OCI-LY3 (cell line): ENCODE measurements around the gene TTLL9.

ENCODE experiments used
- H2AFZ ChIP-seq: fragments of 200-600, 300-600 bp; shearing (Covaris generic); 2 replicates; pipeline ENCODE4 v1.6.0; 2014; ENCODE audit warnings: antibody characterized with exemption, low read depth, low read length
- H3K27ac ChIP-seq: fragments of 200-600, 300-600 bp; sonication (generic); 2 replicates; pipeline ENCODE4 v1.5.1; 2014; ENCODE audit warnings: mild to moderate bottlenecking, low read length, moderate library complexity, mixed read lengths
- H3K27me3 ChIP-seq: fragments of 200-600, 300-600 bp; sonication (generic); 2 replicates; pipeline ENCODE4 v1.6.1; 2014; ENCODE audit warnings: low read depth, low read length, mixed read lengths
- H3K36me3 ChIP-seq: fragments of 200-600, 300-600 bp; sonication (generic); replicated peaks from 2 replicates; pipeline ENCODE3; 2014; ENCODE audit warnings: low read depth, low read length, mixed read lengths
- H3K4me1 ChIP-seq: fragments of 300-600, 200-600 bp; sonication (generic); 2 replicates; pipeline ENCODE4 v1.6.1; 2014; ENCODE audit warnings: low read length, mixed read lengths
- H3K4me2 ChIP-seq: fragments of 200-600, 300-600 bp; sonication (generic); 2 replicates; pipeline ENCODE4 v1.6.1; 2014; ENCODE audit warnings: low read length, mixed read lengths
- H3K4me3 ChIP-seq: fragments of 300-600, 200-600 bp; sonication (generic); 2 replicates; pipeline ENCODE4 v1.5.1; 2014; ENCODE audit warnings: antibody characterized with exemption, mild to moderate bottlenecking, low read length, moderate library complexity
- H3K79me2 ChIP-seq: fragments of 300-600, 200-600 bp; shearing (Covaris generic); 2 replicates; pipeline ENCODE4 v1.6.1; 2014; ENCODE audit warnings: mild to moderate bottlenecking, low read length, mixed read lengths
- H3K9ac ChIP-seq: fragments of 300-600, 200-600 bp; shearing (Covaris generic); 2 replicates; pipeline ENCODE4 v1.6.0; 2014; ENCODE audit warnings: mild to moderate bottlenecking, low read length, moderate library complexity
- H3K9me3 ChIP-seq: fragments of 200-600, 300-600 bp; shearing (Covaris generic); 2 replicates; pipeline ENCODE4 v1.6.1; 2014; ENCODE audit warnings: low read length, mixed read lengths; ENCODE audit not compliant: insufficient read depth
- H4K20me1 ChIP-seq: fragments of 200-600, 300-600 bp; sonication (generic); 2 replicates; pipeline ENCODE4 v1.6.1; 2016; ENCODE audit warnings: low read length, mixed read lengths; ENCODE audit not compliant: insufficient read depth
- EZH2phosphoT487 ChIP-seq: fragments of 200-600 bp; shearing (Covaris generic); IDR thresholded peaks from 2 replicates; pipeline ENCODE4 v1.6.1; 2018; ENCODE audit warnings: antibody characterized with exemption, mixed run types, low read depth
- TF ChIP-seq, protein P1 (sequence below): fragments of 200-600, 300-600 bp; sonication (generic); IDR thresholded peaks from 2 replicates; pipeline ENCODE4 v1.5.1; 2014; ENCODE audit warnings: antibody characterized with exemption, low read length, low read depth

TTLL9 gene

DNA sequence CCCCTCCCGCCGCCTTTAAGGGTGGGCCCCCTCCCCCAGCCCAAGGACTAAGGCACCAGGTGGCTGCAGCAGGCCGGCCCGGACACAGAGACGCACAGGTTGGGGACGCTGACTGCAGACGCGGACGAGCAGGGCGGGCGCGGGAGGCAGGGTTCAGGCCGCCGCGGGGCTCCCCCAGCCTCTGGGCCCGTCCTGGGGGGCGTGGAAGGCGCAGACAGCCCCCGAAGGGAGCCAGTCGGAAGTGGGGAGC, 9.4 kb upstream of the TTLL9 start:
- Histone ChIP-seq H3K27me3 (peaks cover 35% of the 10 kb centered on the region), H3K4me1 (peaks cover 32% of the 10 kb centered on the region), H3K4me2 (peak overlapping the region; percentile 98), H2AFZ (no peak overlapping the region), H4K20me1 (peaks cover 5% of the 10 kb centered on the region; the same call in 1 of the 2 replicates), H3K27ac (no peak overlapping the region), H3K4me3 (peak overlapping the region; percentile 81), H3K79me2 (no peaks in the 10 kb centered on the region), H3K9ac (peak overlapping the region; percentile 56), H3K9me3 (no peaks in the 10 kb centered on the region), H3K36me3 (peaks cover 36% of the 10 kb centered on the region)
- TF ChIP-seq, protein P1, sequence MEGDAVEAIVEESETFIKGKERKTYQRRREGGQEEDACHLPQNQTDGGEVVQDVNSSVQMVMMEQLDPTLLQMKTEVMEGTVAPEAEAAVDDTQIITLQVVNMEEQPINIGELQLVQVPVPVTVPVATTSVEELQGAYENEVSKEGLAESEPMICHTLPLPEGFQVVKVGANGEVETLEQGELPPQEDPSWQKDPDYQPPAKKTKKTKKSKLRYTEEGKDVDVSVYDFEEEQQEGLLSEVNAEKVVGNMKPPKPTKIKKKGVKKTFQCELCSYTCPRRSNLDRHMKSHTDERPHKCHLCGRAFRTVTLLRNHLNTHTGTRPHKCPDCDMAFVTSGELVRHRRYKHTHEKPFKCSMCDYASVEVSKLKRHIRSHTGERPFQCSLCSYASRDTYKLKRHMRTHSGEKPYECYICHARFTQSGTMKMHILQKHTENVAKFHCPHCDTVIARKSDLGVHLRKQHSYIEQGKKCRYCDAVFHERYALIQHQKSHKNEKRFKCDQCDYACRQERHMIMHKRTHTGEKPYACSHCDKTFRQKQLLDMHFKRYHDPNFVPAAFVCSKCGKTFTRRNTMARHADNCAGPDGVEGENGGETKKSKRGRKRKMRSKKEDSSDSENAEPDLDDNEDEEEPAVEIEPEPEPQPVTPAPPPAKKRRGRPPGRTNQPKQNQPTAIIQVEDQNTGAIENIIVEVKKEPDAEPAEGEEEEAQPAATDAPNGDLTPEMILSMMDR, result no peak
- TF ChIP-seq EZH2phosphoT487, result no peak

DNA sequence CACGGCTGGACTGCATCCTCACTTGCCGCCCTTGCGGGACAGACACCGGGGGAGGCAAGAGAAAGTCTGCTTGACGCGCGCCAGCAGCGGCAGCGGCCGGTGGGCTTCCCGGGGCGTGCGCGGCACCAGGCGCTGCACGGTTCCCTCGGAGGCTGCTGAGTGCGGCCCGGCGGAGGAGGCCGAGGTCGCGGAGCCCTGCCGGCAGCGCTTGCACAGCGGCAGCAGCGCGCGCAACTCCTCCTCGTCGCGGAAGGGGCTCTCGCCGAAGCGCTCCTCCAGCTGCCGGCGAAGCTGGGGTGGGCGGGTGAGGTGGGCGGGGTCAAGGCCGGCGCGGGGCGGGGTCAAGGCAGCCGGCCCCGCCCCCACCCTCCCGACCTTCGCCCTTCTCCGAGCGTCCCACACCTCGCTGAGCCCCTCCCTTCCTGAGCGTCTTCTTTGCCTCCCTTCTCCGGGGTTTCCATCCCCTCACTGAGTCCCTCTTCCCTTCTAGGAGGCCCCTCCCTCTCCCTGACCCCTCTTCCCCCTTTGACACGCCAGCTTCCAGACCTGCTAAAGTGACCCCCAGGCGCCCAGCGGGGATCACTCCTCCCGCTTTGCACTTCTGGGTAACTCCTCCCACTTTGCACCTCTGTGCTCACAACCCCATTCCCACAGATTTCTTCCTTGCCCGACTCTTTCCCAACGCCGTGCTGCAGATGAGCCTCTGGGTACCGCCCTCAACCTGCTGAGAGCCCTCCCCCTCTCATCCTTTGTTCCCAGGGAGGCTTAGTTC, 8.9 kb upstream of the TTLL9 start:
- H3K36me3 ChIP-seq, result peaks cover 41% of the 10 kb centered on the region
- peak overlapping the region; percentile 98 for H3K4me2 ChIP-seq
- H2AFZ ChIP-seq, result no peak overlapping the region
- H3K4me3 ChIP-seq, result peak overlapping the region; percentile 81
- no peaks in the 10 kb centered on the region for H3K9me3 ChIP-seq
- peaks cover 30% of the 10 kb centered on the region for H3K27me3 ChIP-seq
- no peak overlapping the region for H3K27ac ChIP-seq
- H4K20me1 ChIP-seq, result peaks cover 5% of the 10 kb centered on the region; the same call in 1 of the 2 replicates
- H3K79me2 ChIP-seq, result 0 out of 2 replicates have a peak, but pooled peaks cover 1% of the 10 kb centered on the region
- H3K4me1 ChIP-seq, result peaks cover 33% of the 10 kb centered on the region
- peak overlapping the region; percentile 56 for H3K9ac ChIP-seq
- TF ChIP-seq EZH2phosphoT487, result no peak
- TF ChIP-seq, protein P1, result no peak

DNA sequence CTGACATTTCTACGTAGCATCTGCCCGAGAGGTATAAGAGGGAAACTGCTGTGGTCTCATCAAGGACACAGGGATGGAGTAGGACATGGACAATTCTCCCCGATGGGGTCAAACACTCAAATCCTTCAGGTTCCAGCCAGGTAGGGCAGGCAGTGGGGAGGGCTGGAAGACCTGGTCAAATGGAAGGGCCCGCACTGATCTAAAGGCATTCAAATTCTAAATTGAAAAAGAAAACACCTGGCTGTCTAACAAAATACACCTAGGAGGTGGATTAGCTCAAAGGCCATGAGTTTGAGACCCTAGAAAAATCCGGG, 8.3 kb upstream of the TTLL9 start:
- Histone ChIP-seq H3K79me2 (peaks cover 7% of the 10 kb centered on the region), H3K27ac (no peak overlapping the region), H3K9me3 (no peaks in the 10 kb centered on the region), H2AFZ (no peak overlapping the region), H3K36me3 (peaks cover 46% of the 10 kb centered on the region), H4K20me1 (peaks cover 5% of the 10 kb centered on the region; the same call in 1 of the 2 replicates), H3K27me3 (peaks cover 25% of the 10 kb centered on the region), H3K4me2 (peak overlapping the region; percentile 98), H3K4me3 (peak overlapping the region; percentile 81; the same call in 1 of the 2 replicates), H3K9ac (no peak overlapping the region), H3K4me1 (peaks cover 38% of the 10 kb centered on the region)
- no peak for TF ChIP-seq EZH2phosphoT487
- TF ChIP-seq, protein P1, result no peak

DNA sequence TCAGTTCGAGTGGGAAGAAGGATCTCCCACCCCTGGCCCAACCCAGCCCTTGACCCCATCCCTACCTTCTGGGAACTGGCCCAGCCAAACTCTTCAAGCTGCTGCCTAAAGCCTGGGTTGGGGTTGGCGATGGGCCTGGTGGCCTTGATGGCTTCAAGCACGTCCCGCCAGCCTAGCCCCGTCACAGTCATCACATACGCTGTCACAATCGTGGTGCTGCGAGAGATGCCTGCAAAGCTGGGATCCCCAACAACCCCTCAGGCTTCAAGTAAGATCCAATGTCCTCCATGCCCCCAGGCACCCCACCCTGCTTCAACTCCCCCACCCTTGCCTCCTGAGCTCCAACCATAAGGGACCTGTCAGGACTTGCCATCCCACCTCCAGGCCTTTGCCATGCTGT, 7.9 kb upstream of the TTLL9 start:
- TF ChIP-seq, protein P1, result no peak
- no peak for TF ChIP-seq EZH2phosphoT487
- H3K79me2 ChIP-seq, result peaks cover 10% of the 10 kb centered on the region
- no peak overlapping the region for H3K4me2 ChIP-seq
- H3K36me3 ChIP-seq, result peaks cover 49% of the 10 kb centered on the region
- H3K27ac ChIP-seq, result no peak overlapping the region
- H3K9me3 ChIP-seq, result no peaks in the 10 kb centered on the region
- H3K27me3 ChIP-seq, result peaks cover 24% of the 10 kb centered on the region
- H2AFZ ChIP-seq, result no peak overlapping the region
- peaks cover 5% of the 10 kb centered on the region; the same call in 1 of the 2 replicates for H4K20me1 ChIP-seq
- peaks cover 42% of the 10 kb centered on the region for H3K4me1 ChIP-seq
- H3K4me3 ChIP-seq, result no peak overlapping the region
- no peak overlapping the region for H3K9ac ChIP-seq
